BE2C (cell line): ENCODE results near the gene BTC.

Experiments used
- DNase-seq: peaks from one replicate; pipeline ENCODE4 v3.0.0-alpha.2; 2020
- H3K27me3 ChIP-seq: fragments of 250-450 bp; sonication (Bioruptor Pico); 2 replicates; pipeline ENCODE4 v1.5.1; 2020; ENCODE audit warnings: mild to moderate bottlenecking
- H3K36me3 ChIP-seq: fragments of 250-450 bp; sonication (Bioruptor Pico); 2 replicates; pipeline ENCODE4 v1.5.1; 2020; ENCODE audit warnings: mild to moderate bottlenecking
- H3K4me1 ChIP-seq: fragments of 250-450 bp; sonication (Bioruptor Pico); 2 replicates; pipeline ENCODE4 v1.5.1; 2020
- H3K4me3 ChIP-seq: 2 replicates; pipeline ENCODE4 v1.5.1; 2011; ENCODE audit warnings: low read depth, low read length
- H3K9me3 ChIP-seq: fragments of 250-450 bp; sonication (Bioruptor Pico); 2 replicates; pipeline ENCODE4 v1.5.1; 2020
- CTCF ChIP-seq: IDR thresholded peaks from 2 replicates; pipeline ENCODE4 v1.5.1; 2012; ENCODE audit warnings: mild to moderate bottlenecking, low read depth, low read length

BTC gene

DNA sequence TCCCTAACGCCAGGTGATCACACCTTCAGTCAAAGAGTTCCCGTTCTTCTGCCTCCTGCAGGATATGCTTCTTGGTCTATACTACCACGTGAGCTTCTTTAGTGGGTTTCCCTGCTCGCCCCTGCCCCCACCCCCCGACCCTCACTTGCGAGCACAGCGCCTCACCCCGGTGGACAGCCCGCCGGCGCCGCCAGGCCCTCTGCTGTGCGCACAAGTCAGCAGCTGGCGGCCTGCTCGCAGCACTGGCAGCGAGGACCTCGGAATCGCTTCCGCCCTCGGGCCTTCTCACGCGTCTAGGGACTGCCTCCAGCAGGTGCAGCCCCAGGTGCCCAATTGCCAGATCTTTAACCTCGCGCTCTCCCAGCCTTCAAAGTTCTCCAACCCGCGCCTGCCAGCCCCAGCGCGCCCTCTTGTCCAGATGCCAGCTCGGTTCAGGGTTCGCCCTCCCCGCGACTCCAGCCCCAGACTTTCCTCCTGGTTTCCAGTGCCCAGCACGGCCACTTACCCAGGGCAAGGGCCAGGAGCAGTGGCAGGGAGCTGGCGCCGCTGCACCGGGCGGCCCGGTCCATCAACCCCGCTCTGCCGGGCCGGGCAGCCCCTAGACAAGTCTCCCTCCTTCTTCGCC, 454 bp downstream of the BTC start:
- peak; percentile 18 for DNase-seq
- Histone ChIP-seq H3K4me3 (peak overlapping the region; percentile 31), H3K9me3 (no peaks in the 10 kb centered on the region; the same call in 1 of the 2 replicates), H3K36me3 (no peaks in the 10 kb centered on the region), H3K4me1 (no peaks in the 10 kb centered on the region), H3K27me3 (peaks cover 42% of the 10 kb centered on the region)
- no peak for TF ChIP-seq CTCF

DNA sequence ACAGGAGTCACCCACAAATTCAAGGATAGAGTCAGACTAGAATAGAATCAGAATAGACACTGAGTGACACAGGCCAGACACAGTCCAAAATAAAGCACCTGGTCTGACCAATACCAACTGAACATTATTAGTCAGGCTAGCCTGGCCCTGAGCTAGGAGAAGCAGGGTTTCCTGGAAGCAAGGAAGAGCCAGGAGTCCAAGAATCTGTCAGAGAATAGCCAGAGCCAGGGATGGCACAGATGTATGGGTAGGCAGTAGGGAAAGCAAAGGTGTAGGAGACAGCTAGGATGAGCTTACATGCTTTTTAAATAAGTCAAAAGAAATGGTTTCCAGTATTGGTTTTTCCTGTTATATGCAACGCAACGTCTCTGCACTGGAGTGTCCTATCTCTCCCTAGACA, 3.7 kb downstream of the BTC start:
- H3K4me1 ChIP-seq: no peaks in the 10 kb centered on the region
- peaks cover 41% of the 10 kb centered on the region for H3K27me3 ChIP-seq
- no peak for TF ChIP-seq CTCF
- no peak for DNase-seq
- H3K36me3 ChIP-seq: no peaks in the 10 kb centered on the region
- no peaks in the 10 kb centered on the region; the same call in 1 of the 2 replicates for H3K9me3 ChIP-seq
- no peak overlapping the region for H3K4me3 ChIP-seq

- Histone ChIP-seq H3K36me3 (no peaks in the 10 kb centered on the region), H3K4me1 (no peaks in the 10 kb centered on the region), H3K9me3 (no peaks in the 10 kb centered on the region; the same call in 1 of the 2 replicates), H3K4me3 (no peak overlapping the region), H3K27me3 (peaks cover 31% of the 10 kb centered on the region)
- no peak for TF ChIP-seq CTCF
- no peak for DNase-seq
Measured at GRCh38 chr4:74789518-74789917, 4.8 kb downstream of the BTC start.

DNA sequence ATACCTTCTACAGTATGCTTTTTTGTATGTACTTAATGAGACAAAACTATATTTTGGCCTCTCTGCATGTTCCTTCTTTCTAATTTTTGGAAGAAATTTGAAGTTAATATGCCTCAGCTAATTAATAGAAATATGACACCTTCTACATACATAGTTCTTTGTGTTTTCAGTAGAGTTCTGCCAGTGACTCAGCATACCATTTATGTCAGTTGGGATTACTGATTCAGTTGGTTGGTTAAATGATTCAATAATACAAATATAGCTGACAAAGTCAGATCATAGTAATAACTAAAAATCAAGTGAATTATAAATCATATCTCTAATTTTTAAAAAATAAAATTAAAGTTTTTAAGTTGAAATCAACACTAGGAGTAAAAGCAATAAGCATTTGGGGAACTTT, 16.8 kb downstream of the BTC start:
- Histone ChIP-seq H3K9me3 (no peaks in the 10 kb centered on the region), H3K4me3 (no peak overlapping the region), H3K27me3 (no peaks in the 10 kb centered on the region), H3K4me1 (no peaks in the 10 kb centered on the region), H3K36me3 (no peaks in the 10 kb centered on the region)
- DNase-seq: no peak
- no peak for TF ChIP-seq CTCF

- Histone ChIP-seq H3K36me3 (no peaks in the 10 kb centered on the region), H3K4me1 (no peaks in the 10 kb centered on the region), H3K27me3 (no peaks in the 10 kb centered on the region; the same call in 1 of the 2 replicates), H3K4me3 (no peak overlapping the region), H3K9me3 (no peaks in the 10 kb centered on the region)
- no peak for DNase-seq
- no peak for TF ChIP-seq CTCF
Measured at GRCh38 chr4:74772783-74773182, 21.5 kb downstream of the BTC start.

DNA sequence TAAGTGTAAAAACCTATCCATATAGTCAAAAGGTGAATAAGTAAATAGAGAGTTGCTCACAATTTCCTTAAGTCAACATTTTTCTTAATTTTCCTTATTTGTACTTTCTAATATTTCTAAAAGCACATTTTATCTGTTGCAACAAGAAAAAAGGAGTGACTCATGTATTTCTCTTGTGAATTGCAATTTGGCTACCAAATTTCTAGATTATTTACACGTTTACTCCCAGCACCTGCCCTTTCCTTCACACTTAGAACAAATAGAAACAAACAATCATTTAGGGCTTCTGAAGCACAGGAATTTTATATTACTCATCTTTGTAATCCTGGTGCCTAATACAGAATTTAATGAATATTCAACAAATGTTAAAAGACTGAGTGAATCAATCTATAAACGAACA, 22.2 kb downstream of the BTC start:
- TF ChIP-seq CTCF: no peak
- no peak for DNase-seq
- no peaks in the 10 kb centered on the region; the same call in 1 of the 2 replicates for H3K27me3 ChIP-seq
- H3K9me3 ChIP-seq: no peaks in the 10 kb centered on the region
- no peak overlapping the region for H3K4me3 ChIP-seq
- no peaks in the 10 kb centered on the region for H3K36me3 ChIP-seq
- H3K4me1 ChIP-seq: no peaks in the 10 kb centered on the region
